Duodenal mucosa (tissue), 2 donors: ENCODE measurements around the gene RNH1.

Experiments used
- H3K27ac ChIP-seq: one replicate; pipeline ENCODE4 v1.7.0; 2013; ENCODE audit warnings: low read depth, low read length
- H3K27me3 ChIP-seq, 2 donors: one replicate each; pipeline ENCODE4 v1.7.0; 2013; ENCODE audit warnings: low read length in 2 of 2, control low read depth in 1 of 2; ENCODE audit not compliant: insufficient read depth in 2 of 2, control insufficient read depth in 1 of 2
- H3K36me3 ChIP-seq, 2 donors: one replicate each; pipeline ENCODE4 v1.7.0; 2013; ENCODE audit warnings: low read length in 2 of 2, control low read depth in 1 of 2; ENCODE audit not compliant: insufficient read depth in 2 of 2, control insufficient read depth in 1 of 2
- H3K4me1 ChIP-seq, 2 donors: one replicate each; pipeline ENCODE4 v1.7.0; 2013; ENCODE audit warnings: low read length in 2 of 2, control low read depth in 1 of 2; ENCODE audit not compliant: insufficient read depth in 2 of 2, control insufficient read depth in 1 of 2
- H3K4me3 ChIP-seq, 2 donors: one replicate each; pipeline ENCODE4 v1.7.0; 2013; ENCODE audit warnings: low read length in 2 of 2, low read depth in 1 of 2
- H3K9ac ChIP-seq, 2 donors: one replicate each; pipeline ENCODE4 v1.7.0; 2013; ENCODE audit warnings: low read length in 2 of 2, low read depth in 1 of 2
- H3K9me3 ChIP-seq, 2 donors: one replicate each; pipeline ENCODE4 v1.7.0; 2013; ENCODE audit warnings: low read length in 2 of 2, control low read depth in 1 of 2; ENCODE audit not compliant: control insufficient read depth in 1 of 2

RNH1 gene

GRCh38 chr11:536841-537621 is 30.0 kb upstream of the RNH1 start, which contains the start of gene LRRC56:
LRRC56 (plus strand) TSS chr11:537527; CDS start chr11:540685, 3,158 bp downstream.
- Histone ChIP-seq H3K4me3 (peak within 1 kb of the TSS; percentile 71 to 73), H3K27ac (peak within 1 kb of the TSS; percentile 62), H3K36me3 (peaks cover 6 to 16% of the 10 kb centered on the region in 2 donors), H3K9ac (peak within 1 kb of the TSS; percentile 48 to 57), H3K27me3 (no peaks in the 10 kb centered on the region), H3K9me3 (no peaks in the 10 kb centered on the region), H3K4me1 (peaks cover 15 to 42% of the 10 kb centered on the region in 2 donors)

GRCh38 chr11:535519-536454 is 28.7 kb upstream of the RNH1 start, which contains the start of gene HRAS:
HRAS (minus strand) TSS chr11:535576.
- H3K4me3 ChIP-seq, result peak within 1 kb of the TSS; percentile 71 to 78
- no peaks in the 10 kb centered on the region for H3K9me3 ChIP-seq
- peaks cover 15 to 42% of the 10 kb centered on the region in 2 donors for H3K4me1 ChIP-seq
- peaks cover 11 to 20% of the 10 kb centered on the region in 2 donors for H3K36me3 ChIP-seq
- H3K9ac ChIP-seq, result peak within 1 kb of the TSS; percentile 38 to 72
- H3K27me3 ChIP-seq, result no peaks in the 10 kb centered on the region
- H3K27ac ChIP-seq, result no peak within 1 kb of the TSS

GRCh38 chr11:535210-535518 is 28.1 kb upstream of the RNH1 start:
- H3K4me1 ChIP-seq, result peaks cover 15 to 42% of the 10 kb centered on the region in 2 donors
- peaks cover 11 to 20% of the 10 kb centered on the region in 2 donors for H3K36me3 ChIP-seq
- no peaks in the 10 kb centered on the region for H3K27me3 ChIP-seq
- H3K9ac ChIP-seq, result no peak overlapping the region
- no peaks in the 10 kb centered on the region for H3K9me3 ChIP-seq
- no peak overlapping the region for H3K27ac ChIP-seq
- H3K4me3 ChIP-seq, result peak overlapping the region; percentile 68 to 78

- Histone ChIP-seq H3K36me3 (peaks cover 11 to 20% of the 10 kb centered on the region in 2 donors), H3K9ac (peak overlapping the region; percentile 38 to 72)
Observed at GRCh38 chr11:534396-535209, 27.6 kb upstream of the RNH1 start.

GRCh38 chr11:533586-534395 is 26.7 kb upstream of the RNH1 start:
- Histone ChIP-seq H3K27ac (no peak overlapping the region), H3K9ac (no peak overlapping the region), H3K36me3 (peaks cover 11 to 20% of the 10 kb centered on the region in 2 donors), H3K27me3 (no peaks in the 10 kb centered on the region), H3K4me1 (peaks cover 15 to 42% of the 10 kb centered on the region in 2 donors), H3K4me3 (peak overlapping the region in 1 of 2 donors; percentile 68), H3K9me3 (no peaks in the 10 kb centered on the region)

More at GRCh38 chr11:534396-535209, 27.6 kb upstream of the RNH1 start:
- peak overlapping the region; percentile 68 to 78 for H3K4me3 ChIP-seq
- H3K27ac ChIP-seq, result no peak overlapping the region
- no peaks in the 10 kb centered on the region for H3K27me3 ChIP-seq
- no peaks in the 10 kb centered on the region for H3K9me3 ChIP-seq
- peaks cover 15 to 42% of the 10 kb centered on the region in 2 donors for H3K4me1 ChIP-seq

GRCh38 chr11:532986-533585 is 26.0 kb upstream of the RNH1 start:
- Histone ChIP-seq H3K4me1 (peaks cover 15 to 37% of the 10 kb centered on the region in 2 donors), H3K27me3 (no peaks in the 10 kb centered on the region), H3K27ac (no peak overlapping the region), H3K9ac (no peak overlapping the region), H3K36me3 (peaks cover 11 to 20% of the 10 kb centered on the region in 2 donors), H3K4me3 (no peak overlapping the region), H3K9me3 (no peaks in the 10 kb centered on the region)

GRCh38 chr11:532527-532985 is 25.5 kb upstream of the RNH1 start:
- Histone ChIP-seq H3K36me3 (peaks cover 11 to 20% of the 10 kb centered on the region in 2 donors), H3K4me1 (peaks cover 12 to 31% of the 10 kb centered on the region in 2 donors), H3K4me3 (no peak overlapping the region), H3K9me3 (no peaks in the 10 kb centered on the region), H3K27ac (no peak overlapping the region), H3K27me3 (no peaks in the 10 kb centered on the region), H3K9ac (no peak overlapping the region)

GRCh38 chr11:531919-532526 is 25.0 kb upstream of the RNH1 start:
- peaks cover 11 to 20% of the 10 kb centered on the region in 2 donors for H3K36me3 ChIP-seq
- H3K27ac ChIP-seq, result no peak overlapping the region
- H3K27me3 ChIP-seq, result no peaks in the 10 kb centered on the region
- no peak overlapping the region for H3K4me3 ChIP-seq
- H3K9me3 ChIP-seq, result no peaks in the 10 kb centered on the region
- H3K4me1 ChIP-seq, result peaks cover 10 to 26% of the 10 kb centered on the region in 2 donors
- no peak overlapping the region for H3K9ac ChIP-seq
